ENCODE data around the gene ANKEF1.

- no peak for TF ChIP-seq CTCF (conservative IDR thresholded peaks at IDR 0.05; ENCODE audit: low read length)
- no peak for TF ChIP-seq EZH2phosphoT487 (IDR thresholded peaks at IDR 0.05; ENCODE audit: borderline replicate concordance)
Observed at GRCh38 chr20:10060226-10060625, 25.4 kb downstream of the ANKEF1 start.
